CD4-positive, CD25-positive, alpha-beta regulatory T cell (primary cell): ENCODE data around the gene DNAJC16. TPM values are rescaled to one million over a fixed set of nuclear protein-coding genes. Genes with fewer than 3 reads are reported as not detected.

Experiments
- ATAC-seq, 2 donors: fragments of 150-1000 bp; cut with Tn5 transposase; one replicate each; pipeline ENCODE4 v1.10.0; 2021; ENCODE audit warnings: low read depth in 2 of 2, moderate number of reproducible peaks in 2 of 2, moderate library complexity in 1 of 2
- DNase-seq, 3 donors: peaks; one replicate each; pipeline versions ENCODE4 v3.0.0 to v3.0.0-alpha.2; 2012 to 2022; ENCODE audit warnings: mixed read lengths in 1 of 3
- H3K27ac ChIP-seq: one replicate; pipeline ENCODE4 v1.7.0; 2013; ENCODE audit warnings: mild to moderate bottlenecking, low read length; ENCODE audit not compliant: insufficient read depth, poor library complexity, severe bottlenecking
- H3K27me3 ChIP-seq: one replicate; pipeline ENCODE4 v1.7.0; 2013; ENCODE audit warnings: low read length; ENCODE audit not compliant: control insufficient read depth, insufficient read depth
- H3K36me3 ChIP-seq: one replicate; pipeline ENCODE4 v1.7.0; 2013; ENCODE audit warnings: mild to moderate bottlenecking, low read length, moderate library complexity; ENCODE audit not compliant: control insufficient read depth, insufficient read depth
- H3K4me1 ChIP-seq: 2 replicates; pipeline ENCODE4 v1.7.0; 2013; ENCODE audit warnings: mild to moderate bottlenecking, low read length; ENCODE audit not compliant: insufficient read depth, control insufficient read depth, poor library complexity, severe bottlenecking
- H3K4me3 ChIP-seq: one replicate; pipeline ENCODE4 v1.7.0; 2013; ENCODE audit warnings: low read depth, mild to moderate bottlenecking, low read length, moderate library complexity
- H3K9me3 ChIP-seq, 2 experiments: 1 replicate in 1 of 2; 2 replicates in 1 of 2; pipeline ENCODE4 v1.7.0; 2013; ENCODE audit warnings: low read length in 2 of 2, mild to moderate bottlenecking in 1 of 2, moderate library complexity in 1 of 2; ENCODE audit not compliant: control insufficient read depth in 2 of 2
- H3K27ac Mint-ChIP-seq, 3 donors: one replicate each; pipeline ENCODE4 v1.8.0; 2020 to 2022; ENCODE audit warnings: mild to moderate bottlenecking in 3 of 3, mixed read lengths in 3 of 3, moderate library complexity in 2 of 3
- H3K27me3 Mint-ChIP-seq: one replicate; pipeline ENCODE4 v1.8.0; 2022; ENCODE audit warnings: mild to moderate bottlenecking, mixed read lengths
- H3K36me3 Mint-ChIP-seq: one replicate; pipeline ENCODE4 v1.8.0; 2020; ENCODE audit warnings: mixed read lengths
- H3K4me1 Mint-ChIP-seq, 4 donors: one replicate each; pipeline ENCODE4 v1.8.0; 2020 to 2022; ENCODE audit warnings: mixed read lengths in 4 of 4, mild to moderate bottlenecking in 1 of 4
- H3K4me3 Mint-ChIP-seq, 4 donors: one replicate each; pipeline ENCODE4 v1.8.0; 2020 to 2022; ENCODE audit warnings: mild to moderate bottlenecking in 4 of 4, mixed read lengths in 4 of 4, moderate library complexity in 3 of 4
- H3K9me3 Mint-ChIP-seq, 7 donors: one replicate each; pipeline ENCODE4 v1.8.0; 2020 to 2022; ENCODE audit warnings: mixed read lengths in 7 of 7, mild to moderate bottlenecking in 3 of 7, moderate library complexity in 2 of 7
- polyA plus RNA-seq, 4 donors: library from polyadenylated mRNA; unstranded; fragments of 300-500 nt; fragmentation: Illumina TruSeq; gene quantifications; one replicate each; pipeline ENCODE4 v1.2.3, GENCODE V29; 2021
- total RNA-seq: library from RNA; stranded (reverse); gene quantifications from one replicate; pipeline ENCODE4 v1.2.3, GENCODE V29; 2022

Gene DNAJC16
- total and polyA plus RNA-seq, 5 donors from 2014 or later, result 6.5 to 17.0 (median 7.8) TPM

DNA sequence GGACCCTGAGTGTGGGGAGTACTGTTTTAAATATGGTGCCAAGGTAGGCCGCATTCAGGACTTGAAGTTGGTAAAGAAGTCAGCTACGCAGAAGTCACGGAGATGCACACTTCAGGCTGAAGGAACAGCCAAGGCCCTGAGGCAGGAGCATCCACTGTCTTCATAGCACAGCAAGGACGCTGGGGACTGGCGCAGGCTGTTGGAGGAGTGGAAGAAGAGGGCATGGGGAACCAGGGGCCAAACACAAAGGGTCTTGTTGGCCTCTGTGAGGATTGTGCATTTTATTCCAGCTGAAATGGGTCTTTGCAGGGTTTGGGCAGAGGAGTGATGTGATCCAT lies 16.6 kb downstream of the DNAJC16 start:
- Mint-ChIP-seq H3K27ac (no peak overlapping the region), H3K4me1 (peaks cover 0 to 5% (median 4%) of the 10 kb centered on the region in 4 donors), H3K9me3 (no peaks in the 10 kb centered on the region), H3K36me3 (peaks cover 52% of the 10 kb centered on the region), H3K27me3 (no peaks in the 10 kb centered on the region), H3K4me3 (no peak overlapping the region)
- no peaks in the 10 kb centered on the region for H3K4me1 ChIP-seq
- H3K27ac ChIP-seq, result no peak overlapping the region
- no peaks in the 10 kb centered on the region for H3K9me3 ChIP-seq
- H3K4me3 ChIP-seq, result no peak overlapping the region
- H3K36me3 ChIP-seq, result peaks cover 70% of the 10 kb centered on the region
- DNase-seq (no peak), ATAC-seq (no peak)
- no peaks in the 10 kb centered on the region for H3K27me3 ChIP-seq

GRCh38 chr1:15543589-15544568 lies 17.2 kb downstream of the DNAJC16 start:
- H3K27ac ChIP-seq, result no peak overlapping the region
- Mint-ChIP-seq H3K27me3 (no peaks in the 10 kb centered on the region), H3K36me3 (peaks cover 49% of the 10 kb centered on the region), H3K4me1 (peaks cover 0 to 5% (median 3%) of the 10 kb centered on the region in 4 donors), H3K9me3 (no peaks in the 10 kb centered on the region), H3K27ac (peak overlapping the region in 2 of 3 donors; percentile 32 to 35), H3K4me3 (no peak overlapping the region)
- no peaks in the 10 kb centered on the region for H3K27me3 ChIP-seq
- ATAC-seq, result no peak
- H3K4me3 ChIP-seq, result no peak overlapping the region
- no peaks in the 10 kb centered on the region for H3K9me3 ChIP-seq
- no peak for DNase-seq
- H3K4me1 ChIP-seq, result no peaks in the 10 kb centered on the region
- H3K36me3 ChIP-seq, result peaks cover 74% of the 10 kb centered on the region

DNA sequence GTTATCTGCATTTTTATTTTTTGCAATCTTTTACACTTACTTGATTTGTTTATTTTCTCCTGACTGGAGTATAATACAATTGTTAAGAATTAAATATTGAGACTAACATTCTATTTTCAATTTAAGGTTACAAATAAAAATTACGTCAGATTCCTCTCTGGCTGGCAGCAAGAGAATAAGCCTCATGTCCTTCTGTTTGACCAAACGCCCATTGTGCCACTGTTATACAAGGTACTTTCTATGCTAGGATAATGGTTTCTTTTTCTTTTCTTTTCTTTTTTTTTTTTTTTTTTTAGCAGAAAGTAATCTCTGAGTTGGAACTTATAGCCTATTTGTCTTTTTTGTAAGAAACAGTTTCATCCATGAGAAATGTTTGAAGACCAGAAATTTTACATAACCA lies 20.0 kb downstream of the DNAJC16 start:
- no peak overlapping the region for H3K27ac Mint-ChIP-seq
- no peak overlapping the region for H3K4me3 Mint-ChIP-seq
- H3K27me3 Mint-ChIP-seq, result no peaks in the 10 kb centered on the region
- peaks cover 0 to 7% (median 6%) of the 10 kb centered on the region in 4 donors for H3K4me1 Mint-ChIP-seq
- no peaks in the 10 kb centered on the region for H3K9me3 Mint-ChIP-seq
- Histone ChIP-seq H3K36me3 (peaks cover 64% of the 10 kb centered on the region), H3K9me3 (no peaks in the 10 kb centered on the region), H3K4me1 (no peaks in the 10 kb centered on the region), H3K27ac (no peak overlapping the region), H3K4me3 (no peak overlapping the region), H3K27me3 (no peaks in the 10 kb centered on the region)
- peaks cover 45% of the 10 kb centered on the region for H3K36me3 Mint-ChIP-seq
- ATAC-seq (no peak), DNase-seq (no peak)

- no peaks in the 10 kb centered on the region for H3K27me3 Mint-ChIP-seq
- Histone ChIP-seq H3K9me3 (no peaks in the 10 kb centered on the region), H3K36me3 (peaks cover 35% of the 10 kb centered on the region), H3K4me1 (no peaks in the 10 kb centered on the region), H3K4me3 (no peak overlapping the region), H3K27ac (no peak overlapping the region), H3K27me3 (no peaks in the 10 kb centered on the region)
- H3K9me3 Mint-ChIP-seq, result no peaks in the 10 kb centered on the region
- DNase-seq, result no peak
- H3K27ac Mint-ChIP-seq, result peak overlapping the region in 2 of 3 donors; percentile 60 to 67
- H3K4me3 Mint-ChIP-seq, result no peak overlapping the region
- H3K36me3 Mint-ChIP-seq, result peaks cover 30% of the 10 kb centered on the region
- no peak for ATAC-seq
- H3K4me1 Mint-ChIP-seq, result peaks cover 0 to 12% (median 8%) of the 10 kb centered on the region in 4 donors
Observed at GRCh38 chr1:15550573-15550972, 23.9 kb downstream of the DNAJC16 start.

GRCh38 chr1:15557008-15557407 lies 30.4 kb downstream of the DNAJC16 start:
- Histone ChIP-seq H3K36me3 (peaks cover 26% of the 10 kb centered on the region), H3K27ac (no peak overlapping the region), H3K9me3 (no peaks in the 10 kb centered on the region), H3K27me3 (no peaks in the 10 kb centered on the region), H3K4me1 (no peaks in the 10 kb centered on the region), H3K4me3 (no peak overlapping the region)
- Mint-ChIP-seq H3K36me3 (peaks cover 23% of the 10 kb centered on the region), H3K27me3 (no peaks in the 10 kb centered on the region), H3K4me3 (no peak overlapping the region), H3K27ac (peak overlapping the region in 1 of 3 donors; percentile 27), H3K4me1 (peaks cover 0 to 12% (median 6%) of the 10 kb centered on the region in 4 donors), H3K9me3 (no peaks in the 10 kb centered on the region)
- DNase-seq (no peak), ATAC-seq (no peak)

- Histone ChIP-seq H3K4me1 (no peaks in the 10 kb centered on the region), H3K27me3 (no peaks in the 10 kb centered on the region), H3K36me3 (peaks cover 32% of the 10 kb centered on the region), H3K9me3 (no peaks in the 10 kb centered on the region), H3K4me3 (no peak overlapping the region), H3K27ac (no peak overlapping the region)
- peak overlapping the region in 1 of 3 donors; percentile 82 for H3K27ac Mint-ChIP-seq
- H3K9me3 Mint-ChIP-seq, result no peaks in the 10 kb centered on the region
- peaks cover 25% of the 10 kb centered on the region for H3K36me3 Mint-ChIP-seq
- no peak overlapping the region for H3K4me3 Mint-ChIP-seq
- no peaks in the 10 kb centered on the region for H3K27me3 Mint-ChIP-seq
- peaks cover 0 to 12% (median 6%) of the 10 kb centered on the region in 4 donors for H3K4me1 Mint-ChIP-seq
- DNase-seq, result no peak
- no peak for ATAC-seq
Observed at GRCh38 chr1:15557594-15557993, 30.9 kb downstream of the DNAJC16 start.

- Mint-ChIP-seq H3K27me3 (no peaks in the 10 kb centered on the region), H3K27ac (no peak overlapping the region), H3K9me3 (no peaks in the 10 kb centered on the region), H3K36me3 (peaks cover 26% of the 10 kb centered on the region), H3K4me1 (peaks cover 0 to 12% (median 5%) of the 10 kb centered on the region in 4 donors), H3K4me3 (no peak overlapping the region)
- H3K36me3 ChIP-seq, result peaks cover 38% of the 10 kb centered on the region
- H3K4me1 ChIP-seq, result no peaks in the 10 kb centered on the region
- H3K4me3 ChIP-seq, result no peak overlapping the region
- H3K9me3 ChIP-seq, result no peaks in the 10 kb centered on the region
- DNase-seq (no peak), ATAC-seq (no peak)
- no peak overlapping the region for H3K27ac ChIP-seq
- no peaks in the 10 kb centered on the region for H3K27me3 ChIP-seq
Observed at GRCh38 chr1:15558516-15558915, 31.9 kb downstream of the DNAJC16 start.
